ENCODE measurements around the gene VEGFD. TPM values are rescaled to one million over a fixed set of nuclear protein-coding genes. Genes with fewer than 3 reads are reported as not detected.

VEGFD gene
- total RNA-seq, 6 donors from 2014 or later, result 5.3 to 42.3 (median 18.5) TPM

GRCh38 chrX:15298201-15298600 is 86.0 kb downstream of the VEGFD start:
- 27 to 55% methylated on average over 2 of the region's 2 CpGs for WGBS, 2 donors
- no peaks in the 10 kb centered on the region for H3K27me3 ChIP-seq
- H3K36me3 ChIP-seq, result no peaks in the 10 kb centered on the region
- H3K27ac ChIP-seq, result peak overlapping the region; percentile 5 to 67 (median 54)
- peaks cover 0 to 11% (median 5%) of the 10 kb centered on the region in 4 donors for H3K4me1 ChIP-seq
- no peak overlapping the region for H3K4me3 ChIP-seq
- DNase-seq (no peak), ATAC-seq (ENCODE audit: low FRiP score in 2 of 2) (peak in 1 of 2 donors; percentile 64)
- H3K9me3 ChIP-seq, result no peaks in the 10 kb centered on the region
- TF ChIP-seq, protein P1, sequence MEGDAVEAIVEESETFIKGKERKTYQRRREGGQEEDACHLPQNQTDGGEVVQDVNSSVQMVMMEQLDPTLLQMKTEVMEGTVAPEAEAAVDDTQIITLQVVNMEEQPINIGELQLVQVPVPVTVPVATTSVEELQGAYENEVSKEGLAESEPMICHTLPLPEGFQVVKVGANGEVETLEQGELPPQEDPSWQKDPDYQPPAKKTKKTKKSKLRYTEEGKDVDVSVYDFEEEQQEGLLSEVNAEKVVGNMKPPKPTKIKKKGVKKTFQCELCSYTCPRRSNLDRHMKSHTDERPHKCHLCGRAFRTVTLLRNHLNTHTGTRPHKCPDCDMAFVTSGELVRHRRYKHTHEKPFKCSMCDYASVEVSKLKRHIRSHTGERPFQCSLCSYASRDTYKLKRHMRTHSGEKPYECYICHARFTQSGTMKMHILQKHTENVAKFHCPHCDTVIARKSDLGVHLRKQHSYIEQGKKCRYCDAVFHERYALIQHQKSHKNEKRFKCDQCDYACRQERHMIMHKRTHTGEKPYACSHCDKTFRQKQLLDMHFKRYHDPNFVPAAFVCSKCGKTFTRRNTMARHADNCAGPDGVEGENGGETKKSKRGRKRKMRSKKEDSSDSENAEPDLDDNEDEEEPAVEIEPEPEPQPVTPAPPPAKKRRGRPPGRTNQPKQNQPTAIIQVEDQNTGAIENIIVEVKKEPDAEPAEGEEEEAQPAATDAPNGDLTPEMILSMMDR (IDR thresholded peaks at IDR 0.05), result no peak
- TF ChIP-seq EP300 (IDR thresholded peaks at IDR 0.05), result peak in 1 of 4 donors; percentile 85

Other genes starting within 250 kb of the VEGFD start
- gene ASB9, start 114.3 kb downstream of the VEGFD start, total RNA-seq, result 1 to 10 TPM; 3.0 to 6.2 (median 3.6) TPM
- under 1 TPM in 1 of 6 donors, not detected in 5; 0.14 TPM for gene ASB11, start 68.8 kb downstream of the VEGFD start, total RNA-seq
- gene PIGA, start 48.9 kb downstream of the VEGFD start, total RNA-seq, result 10 to 100 TPM in 5 of 6 donors, 1 to 10 TPM in 1; 6.2 to 82.0 (median 22.2) TPM
- gene PIR, start 108.9 kb upstream of the VEGFD start, total RNA-seq, result 10 to 100 TPM; 11.7 to 20.6 (median 18.5) TPM
- gene BMX, start 116.4 kb upstream of the VEGFD start, total RNA-seq, result 1 to 10 TPM in 4 of 6 donors, not detected in 2; 1.3 to 4.2 (median 3.6) TPM
- gene ACE2, start 216.5 kb upstream of the VEGFD start, total RNA-seq, result 1 to 10 TPM in 5 of 6 donors, not detected in 1; 1.6 to 4.1 (median 2.7) TPM

Measured in upper lobe of left lung (tissue), 6 donors.